Stomach (tissue), 9 donors: ENCODE data around the gene OTOGL. TPM values are rescaled to one million over a fixed set of nuclear protein-coding genes. Genes with fewer than 3 reads are reported as not detected.

ENCODE experiments used
- DNase-seq, 2 donors: peaks; one replicate each; pipeline versions ENCODE4 v3.0.0 to v3.0.0-alpha.2; 2013 to 2019
- H3K27ac ChIP-seq, 5 donors: fragments of 200-600 bp in 4 of 5; sonication (generic) in 4 of 5; one replicate each; pipeline ENCODE4 v1.5.1; 2013 to 2019; ENCODE audit warnings: mild to moderate bottlenecking in 1 of 5, moderate library complexity in 1 of 5
- H3K27me3 ChIP-seq, 3 donors: fragments of 200-600 bp; sonication (generic); one replicate each; pipeline ENCODE4 v1.5.1; 2017 to 2019; ENCODE audit warnings: mixed run types in 1 of 3
- H3K36me3 ChIP-seq, 4 donors: fragments of 200-600 bp; sonication (generic); 1 replicate in 3 of 4; 2 replicates in 1 of 4; pipeline ENCODE4 v1.5.1; 2016 to 2019
- H3K4me1 ChIP-seq, 4 donors: fragments of 200-600 bp; sonication (generic); one replicate each; pipeline ENCODE4 v1.5.1; 2016 to 2019
- H3K4me3 ChIP-seq, 4 donors: fragments of 200-600 bp; sonication (generic) in 3 of 4; one replicate each; pipeline ENCODE4 v1.5.1; 2016 to 2019; ENCODE audit warnings: mild to moderate bottlenecking in 1 of 4
- H3K9me3 ChIP-seq, 4 donors: fragments of 200-600 bp; sonication (generic); one replicate each; pipeline ENCODE4 v1.5.1; 2016 to 2019
- CTCF ChIP-seq, 7 experiments: fragments of 450-650 bp in 4 of 7; fragments of 200-600 bp in 3 of 7; sonication (generic) in 3 of 7; IDR thresholded peaks; one replicate each; pipeline ENCODE4 v1.5.1; 2016 to 2019; ENCODE audit warnings: antibody characterized with exemption in 7 of 7, control low read depth in 2 of 7, mild to moderate bottlenecking in 1 of 7
- EP300 ChIP-seq: sonication (generic); formaldehyde crosslinking; IDR thresholded peaks from one replicate; pipeline ENCODE4 v1.6.1; 2017; ENCODE audit warnings: antibody characterized with exemption
- POLR2A ChIP-seq, 4 donors: fragments of 450-650 bp; IDR thresholded peaks; one replicate each; pipeline ENCODE4 v1.6.1; 2016; ENCODE audit warnings: antibody characterized with exemption in 4 of 4, control low read depth in 2 of 4, mild to moderate bottlenecking in 1 of 4, moderate library complexity in 1 of 4
- POLR2AphosphoS5 ChIP-seq, 3 donors: sonication (generic); formaldehyde crosslinking; IDR thresholded peaks; one replicate each; pipeline ENCODE4 v1.6.1; 2016; ENCODE audit warnings: antibody characterized with exemption in 3 of 3
- WGBS, 5 donors: extraction: QIAGEN DNeasy Blood & Tissue Kit in 3 of 5; methylation state at CpG; one replicate each; pipeline versions ENCODE4 v1.1.5 to v1.1.7; 2013 to 2018; 5-methylcytosine and 5-hydroxymethylcytosine counted together
- intact Hi-C: fragments of 100-400 bp; cut with DNase I; formaldehyde crosslinking; loops from one replicate; pipeline ENCODE4 v1.15.1; 2023; ENCODE audit warnings: low total_unique reads
- polyA plus RNA-seq, 3 donors: library from polyadenylated mRNA; stranded (reverse); fragments of 200-250 nt; gene quantifications; one replicate each; pipeline ENCODE4 v1.2.3, GENCODE V29; 2013
- total RNA-seq, 5 donors: library from RNA; depleted of rRNA; stranded (reverse); fragments of >200 nt; gene quantifications; one replicate each; pipeline versions ENCODE4 v1.1.0 to v1.2.3, GENCODE V29; 2014 to 2016
- donor health status: healthy with polysubstance abuse.
- donor health status: Bipolar disorder and iron deficiency.
- donor health status: healthy.

OTOGL gene
- total and polyA plus RNA-seq, 8 donors = 0.58 to 1.7 (median 0.99) TPM; not detected in 4

GRCh38 chr12:80234667-80235066 lies 135.3 kb downstream of the OTOGL start:
- no peaks in the 10 kb centered on the region for H3K36me3 ChIP-seq
- H3K4me1 ChIP-seq = peaks cover 0 to 5% (median 2%) of the 10 kb centered on the region in 4 donors
- TF ChIP-seq EP300 = no peak
- TF ChIP-seq POLR2A (IDR thresholded peaks at IDR 0.05) = no peak
- no peak for TF ChIP-seq CTCF (IDR thresholded peaks at IDR 0.05)
- no peak for TF ChIP-seq POLR2AphosphoS5 (IDR thresholded peaks at IDR 0.05)
- no peaks in the 10 kb centered on the region for H3K9me3 ChIP-seq
- no peak overlapping the region for H3K4me3 ChIP-seq
- WGBS, 5 donors = 57 to 69% (median 65%) methylated on average over 3 of the region's 3 CpGs
- intact Hi-C loops = no loop called here
- no peak for DNase-seq
- no peaks in the 10 kb centered on the region for H3K27me3 ChIP-seq
- no peak overlapping the region for H3K27ac ChIP-seq

GRCh38 chr12:80235944-80236343 lies 136.6 kb downstream of the OTOGL start:
- DNase-seq = no peak
- H3K4me3 ChIP-seq = no peak overlapping the region
- H3K36me3 ChIP-seq = no peaks in the 10 kb centered on the region
- intact Hi-C loops = no loop called here
- H3K27me3 ChIP-seq = no peaks in the 10 kb centered on the region
- no peak for TF ChIP-seq POLR2A (IDR thresholded peaks at IDR 0.05)
- TF ChIP-seq EP300 = no peak
- no peak for TF ChIP-seq POLR2AphosphoS5 (IDR thresholded peaks at IDR 0.05)
- TF ChIP-seq CTCF (IDR thresholded peaks at IDR 0.05) = no peak
- no peak overlapping the region for H3K27ac ChIP-seq
- H3K9me3 ChIP-seq = no peaks in the 10 kb centered on the region
- H3K4me1 ChIP-seq = no peaks in the 10 kb centered on the region

- H3K9me3 ChIP-seq = no peaks in the 10 kb centered on the region
- intact Hi-C loops = no loop called here
- H3K27ac ChIP-seq = no peak overlapping the region
- DNase-seq = no peak
- no peak overlapping the region for H3K4me3 ChIP-seq
- TF ChIP-seq POLR2AphosphoS5 (IDR thresholded peaks at IDR 0.05) (no peak), CTCF (IDR thresholded peaks at IDR 0.05) (no peak), EP300 (no peak), POLR2A (IDR thresholded peaks at IDR 0.05) (no peak)
- no peaks in the 10 kb centered on the region for H3K4me1 ChIP-seq
- no peaks in the 10 kb centered on the region for H3K27me3 ChIP-seq
- no peaks in the 10 kb centered on the region for H3K36me3 ChIP-seq
Measured at GRCh38 chr12:80239867-80240266, 140.5 kb downstream of the OTOGL start.

- no peak overlapping the region for H3K4me3 ChIP-seq
- WGBS, 5 donors = 70 to 78% (median 76%) methylated on average over 5 of the region's 5 CpGs
- H3K4me1 ChIP-seq = no peaks in the 10 kb centered on the region
- TF ChIP-seq EP300 (no peak), POLR2A (IDR thresholded peaks at IDR 0.05) (no peak), CTCF (IDR thresholded peaks at IDR 0.05) (no peak), POLR2AphosphoS5 (IDR thresholded peaks at IDR 0.05) (no peak)
- intact Hi-C loops = no loop called here
- H3K27ac ChIP-seq = no peak overlapping the region
- no peaks in the 10 kb centered on the region for H3K36me3 ChIP-seq
- DNase-seq = no peak
- H3K27me3 ChIP-seq = no peaks in the 10 kb centered on the region
- no peaks in the 10 kb centered on the region for H3K9me3 ChIP-seq
Measured at GRCh38 chr12:80241576-80242273, 142.4 kb downstream of the OTOGL start.
